Measurements from ENCODE around the gene TEX26.

DNA sequence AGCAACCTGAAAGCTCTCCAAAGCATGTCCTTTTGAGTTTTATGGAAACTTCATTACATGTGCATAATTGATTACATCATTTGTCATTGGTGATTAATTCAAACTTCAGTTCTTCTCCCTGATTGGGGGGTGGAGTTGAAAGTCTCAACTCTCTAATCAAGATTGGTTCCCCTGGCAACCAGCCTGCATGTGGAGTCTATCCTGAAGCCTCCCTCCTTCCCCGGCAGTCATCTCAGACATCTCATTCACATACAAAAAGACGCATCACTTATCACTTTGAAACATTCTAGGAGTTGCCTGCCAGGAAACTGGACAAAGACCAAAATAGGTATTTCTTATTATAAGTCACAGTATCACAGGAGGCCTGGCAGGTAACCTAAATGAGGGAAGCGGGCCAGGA lies 50.5 kb downstream of the TEX26 start:
- no peak for TF ChIP-seq POLR2A (IDR thresholded peaks at IDR 0.05)
- TF ChIP-seq EP300 (IDR thresholded peaks at IDR 0.05): no peak
- TF ChIP-seq, protein P1, sequence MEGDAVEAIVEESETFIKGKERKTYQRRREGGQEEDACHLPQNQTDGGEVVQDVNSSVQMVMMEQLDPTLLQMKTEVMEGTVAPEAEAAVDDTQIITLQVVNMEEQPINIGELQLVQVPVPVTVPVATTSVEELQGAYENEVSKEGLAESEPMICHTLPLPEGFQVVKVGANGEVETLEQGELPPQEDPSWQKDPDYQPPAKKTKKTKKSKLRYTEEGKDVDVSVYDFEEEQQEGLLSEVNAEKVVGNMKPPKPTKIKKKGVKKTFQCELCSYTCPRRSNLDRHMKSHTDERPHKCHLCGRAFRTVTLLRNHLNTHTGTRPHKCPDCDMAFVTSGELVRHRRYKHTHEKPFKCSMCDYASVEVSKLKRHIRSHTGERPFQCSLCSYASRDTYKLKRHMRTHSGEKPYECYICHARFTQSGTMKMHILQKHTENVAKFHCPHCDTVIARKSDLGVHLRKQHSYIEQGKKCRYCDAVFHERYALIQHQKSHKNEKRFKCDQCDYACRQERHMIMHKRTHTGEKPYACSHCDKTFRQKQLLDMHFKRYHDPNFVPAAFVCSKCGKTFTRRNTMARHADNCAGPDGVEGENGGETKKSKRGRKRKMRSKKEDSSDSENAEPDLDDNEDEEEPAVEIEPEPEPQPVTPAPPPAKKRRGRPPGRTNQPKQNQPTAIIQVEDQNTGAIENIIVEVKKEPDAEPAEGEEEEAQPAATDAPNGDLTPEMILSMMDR (IDR thresholded peaks at IDR 0.05): no peak

All from sigmoid colon (tissue), 4 donors.